Activated gamma-delta T cell (primary cell): ENCODE results near the gene CPT1B.
A peak's percentile ranks its signal among the peaks of the same experiment; 100 is the strongest.
"Not testable (repeated sequence)": the region's sequence is repeated elsewhere in the genome, so short reads cannot be mapped to it uniquely, and the experiment has no call there.

ENCODE experiments used
- DNase-seq: peaks from one replicate; lab custom pipeline; 2025; lab: John Stamatoyannopoulos, UW

The CPT1B gene

DNA sequence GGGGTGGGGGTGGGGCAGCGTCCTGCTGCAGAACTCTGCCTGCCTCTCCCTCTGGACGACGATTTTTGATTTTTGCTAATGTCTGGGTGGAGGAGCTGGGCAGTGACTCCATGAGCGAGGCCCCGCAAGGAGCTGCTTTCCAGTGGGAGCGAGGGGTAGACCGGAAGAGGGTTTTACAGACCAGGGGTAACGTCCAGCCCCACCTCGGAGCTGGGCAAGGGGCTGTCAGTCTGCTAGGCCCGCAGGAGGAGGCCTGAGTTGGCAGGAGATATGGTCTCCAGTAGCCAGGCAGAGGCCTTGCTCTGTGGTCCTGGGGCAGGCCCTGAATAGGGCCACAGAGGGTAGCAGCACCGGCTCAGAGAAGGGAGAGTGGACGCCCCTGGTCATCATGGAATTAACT lies 31.4 kb upstream of the CPT1B start:
- no peak for DNase-seq

DNA sequence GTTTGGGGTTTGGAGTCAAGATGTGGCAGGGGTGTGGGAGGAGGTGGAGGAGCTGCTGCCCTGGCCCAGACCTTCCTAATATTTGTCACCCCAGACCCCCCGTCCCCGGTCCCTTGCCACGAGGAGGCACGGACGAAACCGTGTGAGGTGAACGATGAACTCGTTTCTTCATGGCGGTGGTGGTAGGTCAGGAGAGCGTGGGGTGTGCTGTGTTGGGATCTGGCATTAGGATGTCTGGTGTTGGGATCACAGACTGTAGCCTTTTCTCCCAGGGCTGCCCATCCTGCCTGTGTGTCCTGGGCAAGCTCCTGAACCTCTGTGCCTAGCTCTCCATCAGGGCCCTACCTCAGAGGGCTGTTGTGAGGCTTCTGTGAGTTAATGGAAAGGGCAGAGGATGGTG lies 30.8 kb upstream of the CPT1B start:
- DNase-seq = no peak

DNA sequence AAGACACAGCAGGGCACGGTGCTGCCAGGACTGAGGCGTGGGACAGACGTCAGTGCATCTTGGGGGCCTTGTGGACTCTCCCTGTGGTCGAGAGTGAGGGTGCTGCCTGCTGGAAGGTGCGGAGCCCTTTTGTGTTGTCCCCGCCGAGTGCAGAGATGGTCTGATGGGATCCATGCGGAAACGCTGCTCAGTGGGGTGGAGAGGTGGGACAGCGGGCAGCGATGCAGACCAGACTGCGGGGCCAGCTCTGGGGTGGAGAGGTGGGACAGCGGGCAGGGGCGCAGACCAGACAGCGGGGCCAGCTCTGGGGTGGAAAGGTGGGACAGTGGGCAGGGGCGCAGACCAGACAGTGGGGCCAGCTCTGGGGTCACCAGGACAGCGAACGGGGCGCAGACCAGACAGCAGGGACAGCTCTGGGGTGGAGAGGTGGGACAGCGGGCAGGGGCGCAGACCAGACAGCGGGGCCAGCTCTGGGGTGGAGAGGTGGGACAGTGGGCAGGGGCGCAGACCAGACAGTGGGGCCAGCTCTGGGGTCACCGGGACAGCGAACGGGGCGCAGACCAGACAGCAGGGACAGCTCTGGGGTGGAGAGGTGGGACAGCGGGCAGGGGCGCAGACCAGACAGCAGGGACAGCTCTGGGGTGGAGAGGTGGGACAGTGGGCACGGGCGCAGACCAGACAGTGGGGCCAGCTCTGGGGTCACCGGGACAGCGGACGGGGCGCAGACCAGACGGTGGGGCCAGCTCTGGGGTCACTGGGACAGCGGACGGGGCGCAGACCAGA lies 30.0 kb upstream of the CPT1B start:
- DNase-seq = not testable (repeated sequence)

DNA sequence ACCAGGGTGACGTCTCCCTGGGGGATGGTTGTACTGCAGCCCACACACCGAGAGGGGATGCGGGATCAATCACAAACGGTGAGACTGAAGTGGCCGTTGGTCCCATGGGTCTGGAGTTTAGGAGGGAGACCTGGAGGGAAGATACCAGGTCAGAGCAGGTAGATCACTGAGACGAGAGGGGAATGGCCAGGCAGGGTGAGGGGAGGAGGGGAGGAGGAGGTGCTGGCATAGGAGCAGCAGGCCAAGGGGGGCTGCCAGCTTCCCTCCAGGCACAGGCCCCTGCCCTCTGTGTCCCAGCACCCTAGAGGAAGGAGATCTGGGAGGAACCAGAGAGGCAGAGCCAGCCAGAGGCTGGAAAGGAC lies 29.4 kb upstream of the CPT1B start:
- no peak for DNase-seq

DNA sequence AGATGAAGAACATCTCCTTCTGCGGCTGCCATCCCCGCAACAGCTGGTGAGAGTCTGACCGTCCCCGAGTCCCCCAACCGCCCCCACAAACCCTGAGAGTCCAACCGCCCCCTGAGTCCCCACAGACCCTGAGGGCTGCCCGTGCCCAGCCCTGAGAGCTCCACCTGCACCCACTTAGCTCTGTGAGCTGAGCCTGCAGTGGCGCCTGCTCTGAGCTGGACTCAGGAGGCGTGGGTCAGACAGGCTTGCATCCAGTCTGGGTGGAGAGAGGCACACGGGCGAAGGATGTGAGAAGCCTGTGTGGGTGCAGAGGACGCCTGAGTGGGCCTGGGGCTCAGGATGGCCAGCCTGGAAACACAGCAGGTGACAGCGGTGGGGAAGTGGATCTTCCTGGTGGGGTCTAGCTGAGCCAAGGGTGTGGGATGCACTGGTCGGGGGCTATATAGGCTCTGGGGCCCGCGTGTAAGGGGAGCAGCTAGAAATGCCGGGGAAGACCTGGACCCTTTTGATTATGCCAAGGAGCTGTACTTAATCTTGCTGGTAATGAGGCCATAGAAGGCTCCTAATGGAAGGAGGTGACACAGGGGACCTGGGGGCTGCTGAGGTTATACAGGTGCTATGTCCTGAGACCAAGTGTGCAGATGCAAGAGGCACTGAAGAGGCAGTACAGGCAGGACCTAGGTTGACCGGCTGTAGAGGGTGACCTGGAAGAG lies 28.9 kb upstream of the CPT1B start:
- no peak for DNase-seq

DNA sequence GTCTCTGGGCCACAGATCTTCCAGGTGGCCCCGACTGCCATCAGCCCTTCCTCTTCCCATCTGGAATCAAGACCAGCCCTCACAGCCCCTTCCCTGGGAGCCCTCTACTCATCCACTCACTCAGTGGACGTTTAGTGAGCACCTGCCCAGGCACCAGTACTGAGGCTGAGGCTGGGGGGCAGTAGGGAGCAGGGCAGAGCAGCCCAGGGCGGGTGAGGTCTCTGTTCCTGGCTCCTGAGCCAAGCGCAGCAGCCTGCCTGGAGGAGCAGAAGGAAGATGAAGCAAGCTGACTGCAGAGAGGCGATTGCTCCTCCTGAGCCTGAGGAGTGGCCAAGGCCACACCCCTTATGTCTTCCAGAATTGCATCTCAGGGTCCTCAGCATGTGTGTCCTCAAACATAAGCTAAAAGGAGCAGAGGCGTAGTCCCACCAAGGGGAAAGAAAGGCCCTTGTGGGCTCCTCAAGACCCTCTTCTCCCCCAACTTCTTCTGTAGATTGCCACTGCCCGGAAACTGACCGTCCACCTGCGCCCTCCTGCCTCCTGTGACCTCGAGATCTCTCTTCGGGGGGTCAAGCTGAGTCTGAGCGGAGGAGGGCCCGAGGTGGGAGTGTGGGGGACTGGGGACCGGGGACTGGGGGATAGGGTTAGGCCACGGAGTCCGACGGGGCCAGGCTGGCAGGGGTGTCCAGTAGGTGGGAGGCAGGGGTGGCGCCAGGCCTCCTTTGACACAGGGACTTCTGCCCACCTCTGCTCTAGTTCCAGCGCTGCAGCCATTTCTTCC lies 28.1 kb upstream of the CPT1B start:
- DNase-seq = no peak

DNA sequence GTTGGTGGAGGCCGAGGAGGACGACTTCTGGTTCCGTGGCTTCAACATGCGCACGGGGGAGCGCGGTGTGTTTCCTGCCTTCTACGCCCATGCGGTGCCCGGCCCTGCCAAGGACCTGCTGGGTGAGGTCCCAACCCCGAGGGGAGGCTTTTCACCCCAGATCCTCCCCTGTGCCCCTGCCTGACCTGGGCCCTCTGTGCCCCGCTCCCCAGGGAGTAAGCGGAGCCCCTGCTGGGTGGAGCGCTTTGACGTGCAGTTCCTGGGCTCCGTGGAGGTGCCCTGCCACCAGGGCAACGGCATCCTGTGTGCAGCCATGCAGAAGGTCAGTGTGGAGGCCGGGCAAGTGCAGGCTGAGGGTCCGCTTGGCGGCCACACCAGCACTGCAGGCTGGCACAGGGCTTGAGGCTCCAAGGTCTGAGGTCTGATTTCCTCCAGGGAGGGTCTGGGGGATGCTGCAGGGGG lies 27.4 kb upstream of the CPT1B start:
- DNase-seq = no peak

DNA sequence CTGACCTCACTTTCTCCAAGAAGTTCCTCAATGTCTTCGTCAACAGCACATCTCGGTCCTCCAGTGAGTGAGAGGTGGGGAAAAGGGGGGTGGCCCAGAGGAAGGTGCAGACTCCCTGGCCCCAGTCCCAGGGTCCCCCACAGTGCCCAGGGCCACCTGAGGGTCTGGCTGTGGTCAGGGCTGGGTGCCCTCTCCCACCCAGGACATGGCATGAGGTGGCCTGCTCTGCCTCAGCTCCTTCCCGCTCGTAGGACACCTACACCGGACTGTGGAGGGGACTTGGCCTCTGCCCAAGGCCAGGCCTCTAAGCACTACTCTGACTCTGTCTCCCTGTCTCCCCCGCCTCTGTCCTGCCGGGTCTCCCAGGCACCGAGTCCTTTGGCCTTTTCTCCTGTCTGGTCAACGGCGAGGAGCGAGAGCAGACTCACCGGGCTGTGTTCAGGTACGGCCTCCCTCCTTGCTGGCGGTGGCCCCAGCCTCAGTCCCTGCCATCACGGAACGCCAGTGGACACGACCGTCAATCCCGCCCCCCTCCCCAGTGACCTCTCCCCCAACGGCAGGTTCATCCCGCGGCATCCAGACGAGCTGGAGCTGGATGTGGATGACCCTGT lies 26.9 kb upstream of the CPT1B start:
- DNase-seq = no peak

DNA sequence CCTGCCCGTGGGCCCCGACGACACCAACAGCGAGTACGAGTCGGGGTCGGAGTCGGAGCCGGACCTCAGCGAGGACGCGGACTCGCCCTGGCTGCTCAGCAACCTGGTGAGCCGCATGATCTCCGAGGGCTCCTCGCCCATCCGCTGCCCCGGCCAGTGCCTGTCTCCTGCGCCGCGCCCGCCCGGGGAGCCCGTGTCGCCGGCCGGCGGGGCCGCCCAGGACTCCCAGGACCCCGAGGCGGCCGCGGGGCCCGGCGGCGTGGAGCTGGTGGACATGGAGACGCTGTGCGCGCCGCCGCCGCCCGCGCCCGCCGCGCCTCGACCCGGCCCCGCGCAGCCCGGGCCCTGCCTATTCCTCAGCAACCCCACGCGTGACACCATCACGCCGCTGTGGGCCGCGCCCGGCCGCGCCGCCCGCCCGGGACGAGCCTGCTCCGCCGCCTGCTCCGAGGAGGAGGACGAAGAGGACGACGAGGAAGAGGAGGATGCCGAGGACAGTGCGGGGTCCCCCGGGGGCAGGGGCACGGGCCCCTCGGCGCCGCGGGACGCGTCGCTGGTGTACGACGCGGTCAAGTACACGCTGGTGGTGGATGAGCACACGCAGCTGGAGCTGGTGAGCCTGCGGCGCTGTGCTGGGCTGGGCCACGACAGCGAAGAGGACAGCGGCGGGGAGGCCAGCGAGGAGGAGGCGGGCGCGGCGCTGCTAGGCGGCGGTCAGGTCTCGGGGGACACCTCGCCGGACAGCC lies 26.2 kb upstream of the CPT1B start:
- DNase-seq = no peak

DNA sequence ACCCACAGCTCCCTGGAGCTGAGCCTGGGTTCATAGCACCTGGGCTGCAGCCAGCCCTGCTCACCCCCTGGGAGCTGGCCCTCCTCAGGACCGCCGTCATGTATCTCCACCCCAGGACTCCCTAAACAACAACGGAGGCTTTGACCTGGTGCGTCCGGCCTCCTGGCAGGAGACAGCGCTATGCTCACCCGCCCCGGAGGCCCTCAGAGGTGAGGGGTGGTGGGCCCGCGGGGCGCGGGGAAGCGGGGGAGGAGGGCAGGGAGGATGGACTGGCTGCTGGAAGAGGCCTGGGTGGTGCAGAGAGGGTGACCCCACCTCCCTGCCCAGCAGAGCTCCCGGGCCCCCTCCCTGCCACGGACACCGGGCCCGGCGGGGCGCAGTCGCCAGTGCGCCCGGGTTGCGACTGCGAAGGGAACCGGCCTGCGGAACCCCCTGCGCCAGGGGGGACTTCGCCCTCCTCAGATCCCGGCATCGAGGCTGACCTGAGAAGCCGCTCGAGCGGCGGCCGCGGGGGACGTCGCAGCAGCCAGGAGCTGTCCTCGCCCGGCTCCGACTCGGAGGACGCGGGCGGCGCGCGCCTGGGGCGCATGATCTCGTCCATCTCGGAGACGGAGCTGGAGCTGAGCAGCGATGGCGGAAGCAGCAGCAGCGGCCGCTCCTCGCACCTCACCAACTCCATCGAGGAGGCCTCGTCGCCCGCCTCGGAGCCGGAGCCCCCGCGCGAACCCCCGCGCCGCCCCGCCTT lies 25.5 kb upstream of the CPT1B start:
- DNase-seq = no peak

DNA sequence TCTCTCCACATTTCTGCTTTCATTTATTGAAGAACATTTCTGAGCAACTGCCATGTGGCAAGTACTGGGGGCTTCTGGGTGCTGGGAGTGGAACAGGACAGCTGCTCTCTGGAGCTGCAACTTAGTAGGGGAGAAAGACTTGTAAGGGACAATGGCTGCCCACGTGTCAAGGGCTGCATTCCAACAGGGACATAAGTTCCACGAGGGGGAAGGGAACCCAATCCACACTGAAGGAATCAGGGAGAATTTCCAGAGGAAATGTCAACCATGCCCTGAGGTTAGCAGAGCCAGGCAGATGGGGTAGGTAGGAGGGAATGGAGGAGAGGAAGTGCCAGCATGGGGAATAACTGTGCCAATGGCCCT lies 24.1 kb upstream of the CPT1B start:
- DNase-seq = no peak

DNA sequence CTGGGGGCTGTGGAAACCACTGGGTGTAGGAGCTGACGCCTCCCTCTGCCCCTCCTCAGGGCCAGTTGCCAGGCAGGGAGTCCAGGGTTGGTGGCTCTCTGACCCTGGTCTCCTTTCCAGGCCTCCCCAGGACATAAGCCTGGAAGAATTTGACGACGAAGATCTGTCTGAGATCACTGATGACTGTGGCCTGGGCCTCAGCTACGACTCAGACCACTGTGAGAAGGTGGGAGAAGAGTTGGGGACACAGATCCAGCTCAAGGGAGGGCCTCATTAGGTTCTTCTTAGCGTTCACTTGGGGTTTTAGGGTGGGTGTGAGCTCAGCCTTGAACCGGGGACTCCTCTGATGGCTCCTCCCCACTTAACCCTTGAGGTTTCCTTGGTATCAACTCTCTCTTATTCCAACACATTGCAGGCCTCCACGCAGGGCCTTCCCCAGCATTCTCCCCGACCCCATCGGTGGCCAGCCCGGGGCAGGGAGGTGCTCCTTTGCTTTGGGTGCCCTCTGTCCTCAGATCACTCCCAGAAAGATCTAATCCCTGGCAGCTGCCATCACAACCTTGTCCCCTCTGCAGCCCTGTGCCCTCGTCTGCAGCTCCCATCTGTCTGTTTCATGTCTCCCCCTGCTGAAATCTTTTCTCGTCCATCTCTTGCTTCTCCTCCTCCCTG lies 23.6 kb upstream of the CPT1B start:
- no peak for DNase-seq

DNA sequence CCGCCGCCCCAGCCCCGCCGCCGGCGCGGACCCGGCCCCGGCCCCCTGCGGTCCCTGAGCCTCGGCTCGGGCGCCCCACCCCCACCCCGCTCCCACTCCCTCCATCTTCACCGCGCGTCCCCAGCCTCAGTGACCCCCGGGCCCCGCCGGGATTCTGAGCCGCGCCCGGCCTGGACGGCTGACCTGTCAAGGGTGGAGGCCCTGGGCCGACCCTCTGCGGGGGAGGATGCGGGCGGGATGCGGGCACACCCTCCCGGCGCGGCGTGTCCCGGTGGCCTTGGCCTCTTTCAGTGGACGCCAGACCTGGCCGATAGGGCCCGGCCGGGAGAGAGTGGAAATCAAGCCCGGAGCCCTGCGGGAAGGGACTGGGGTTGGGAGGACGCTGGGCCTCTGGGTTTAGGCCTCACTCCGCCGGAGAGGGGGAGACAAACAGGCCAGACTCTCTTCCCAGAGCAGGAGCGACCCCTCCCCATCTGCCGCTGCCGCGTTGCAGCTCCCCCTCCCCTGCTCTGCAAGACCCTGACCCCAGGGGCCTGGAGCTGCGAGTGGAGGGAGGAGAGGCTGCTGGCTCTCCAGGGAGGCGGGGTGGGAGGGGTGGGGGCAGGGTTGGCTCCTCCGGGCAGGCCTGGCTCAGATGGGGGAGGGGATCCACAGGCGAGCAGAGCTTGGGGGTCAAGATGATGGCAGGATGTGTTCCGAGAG lies 22.9 kb upstream of the CPT1B start:
- no peak for DNase-seq

DNA sequence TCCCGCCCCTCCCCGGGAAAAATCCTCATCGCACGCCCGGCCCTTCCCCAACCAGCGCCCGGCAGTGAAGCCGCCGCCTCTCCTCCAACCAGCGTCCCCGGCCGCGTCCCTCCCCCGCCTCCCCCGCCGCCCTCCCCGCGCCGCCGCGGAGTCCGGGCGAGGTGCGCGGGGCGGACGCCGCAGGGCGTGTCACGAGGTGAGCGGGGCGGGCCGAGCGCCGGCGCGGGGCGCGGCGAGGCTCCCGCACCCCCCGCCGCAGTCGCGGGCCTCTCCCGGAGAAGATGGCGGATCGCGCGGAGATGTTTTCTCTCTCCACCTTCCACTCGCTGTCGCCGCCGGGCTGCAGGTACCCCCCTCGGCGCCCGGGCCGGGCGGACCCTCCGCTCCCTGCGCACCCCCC lies 22.3 kb upstream of the CPT1B start, which contains the start of gene MAPK8IP2:
Gene MAPK8IP2 (plus strand): TSS at position 256 of the 400 bp plus-strand sequence. CDS start 26 bp downstream, at position 282.
- DNase-seq = no peak

DNA sequence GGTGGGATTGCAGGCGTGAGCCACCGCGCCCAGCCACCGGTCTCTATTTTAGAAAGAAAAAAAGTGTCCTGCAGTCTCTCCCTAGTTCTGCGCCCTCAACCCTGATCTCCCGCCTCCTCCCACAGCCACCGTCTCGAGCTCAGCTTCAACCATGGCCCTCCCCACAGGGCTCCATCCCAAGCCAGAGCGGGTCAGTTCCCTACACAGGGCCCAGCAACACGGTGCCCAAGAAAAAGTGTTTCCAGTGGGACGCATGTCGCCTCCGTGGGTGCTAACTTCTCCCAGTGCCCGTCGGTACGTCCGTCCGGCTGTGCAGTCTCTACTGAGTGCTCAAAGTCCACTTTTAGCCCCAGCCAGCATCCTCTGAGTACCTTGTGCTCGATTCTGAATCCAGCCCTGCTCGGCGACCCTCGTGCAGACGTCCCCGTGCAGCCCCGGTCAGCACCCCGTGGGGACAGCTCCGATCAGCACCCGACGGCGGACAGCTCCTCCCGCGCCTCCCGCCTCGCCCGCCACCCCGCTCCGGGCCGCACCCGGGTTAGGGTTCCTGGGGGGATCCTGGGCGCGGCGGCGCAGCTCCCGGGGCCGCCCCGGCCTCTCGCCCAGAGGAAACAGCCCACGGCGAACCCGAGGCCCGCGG lies 21.7 kb upstream of the CPT1B start:
- DNase-seq = peak; percentile 40

DNA sequence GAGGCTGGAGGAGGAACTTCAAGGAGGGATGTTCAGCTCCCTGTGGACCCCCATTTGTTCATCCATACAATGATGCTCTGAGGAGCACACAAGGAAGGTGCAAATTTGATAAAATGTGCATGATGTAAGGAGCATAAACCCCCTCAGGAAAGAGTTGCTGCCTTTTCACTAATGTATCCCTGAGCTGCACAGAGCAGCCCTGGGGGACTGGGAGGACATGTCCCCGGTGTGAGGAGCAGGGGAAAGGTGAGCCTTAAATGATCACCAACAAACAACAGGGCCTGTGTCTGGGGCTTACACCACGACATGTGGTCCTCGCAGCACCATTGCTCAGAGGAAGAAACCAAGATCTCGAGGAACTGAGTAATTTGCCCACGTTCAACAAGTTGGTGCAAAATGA lies 18.9 kb upstream of the CPT1B start:
- DNase-seq = no peak

DNA sequence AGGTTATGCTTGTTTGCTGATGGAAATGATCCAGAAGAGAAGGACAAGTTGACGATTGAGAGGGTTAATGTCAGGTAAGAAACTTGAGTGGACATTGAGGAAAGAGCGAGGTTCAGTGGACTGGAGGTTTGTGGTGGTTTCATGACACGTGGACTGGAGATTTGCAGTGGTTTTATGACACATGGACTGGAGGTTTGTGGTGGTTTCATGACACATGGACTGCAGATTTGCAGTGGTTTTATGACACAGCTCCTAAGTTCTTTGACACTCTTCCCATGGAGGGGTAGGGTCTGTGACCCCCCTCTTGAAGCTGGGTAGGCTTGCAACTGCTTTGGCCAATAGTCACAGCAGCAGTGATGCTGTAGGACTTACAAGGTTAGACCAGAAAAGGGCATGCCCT lies 17.0 kb upstream of the CPT1B start:
- no peak for DNase-seq

DNA sequence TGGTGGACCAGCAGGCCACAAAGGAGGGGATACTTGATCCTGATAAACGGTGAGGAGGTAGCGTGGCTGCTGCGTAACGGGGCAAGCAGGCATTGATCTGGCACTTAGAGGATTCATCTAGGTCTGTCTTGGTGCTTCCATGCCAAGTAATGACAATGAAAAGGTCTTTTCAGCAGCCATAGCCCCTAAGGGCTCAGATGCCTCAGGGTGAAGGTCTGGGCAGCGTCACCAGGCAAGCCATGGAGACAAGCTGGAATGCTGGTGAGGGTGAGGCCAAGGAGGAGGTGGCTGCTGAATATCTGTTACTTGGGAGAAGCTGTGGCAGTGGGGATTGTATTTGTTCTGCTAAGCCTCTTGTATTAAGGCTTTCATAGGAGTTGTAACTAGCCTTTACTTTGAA lies 9.2 kb upstream of the CPT1B start:
- DNase-seq = no peak

DNA sequence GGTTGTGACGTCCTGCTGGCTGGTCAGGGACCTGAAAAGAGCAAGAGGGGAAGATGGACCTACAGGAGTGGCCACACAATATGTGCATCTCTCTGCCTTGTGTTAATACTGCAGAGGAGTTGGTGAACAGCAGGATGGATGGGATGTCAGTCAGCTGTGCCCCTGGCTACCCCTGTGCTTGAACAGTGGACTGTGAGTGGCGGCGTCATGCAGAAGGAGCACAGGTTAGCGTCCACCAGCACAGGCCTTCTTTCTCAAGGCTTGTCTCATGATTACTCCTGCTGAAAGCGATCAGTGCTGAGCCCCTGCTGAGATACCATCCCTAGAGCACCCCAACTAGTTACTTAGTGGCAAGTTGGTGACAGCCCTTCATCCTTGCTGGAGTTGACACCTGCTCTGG lies 8.2 kb upstream of the CPT1B start:
- no peak for DNase-seq
